K562 (cell line): ENCODE results near the gene AQP6. TPM values are rescaled to one million over a fixed set of nuclear protein-coding genes. Genes with fewer than 3 reads are reported as not detected.

Source experiments
- ATAC-seq: fragments of 200-7000 bp; cut with Tn5 transposase; 3 replicates; pipeline ENCODE4 v1.9.1; 2020; ENCODE audit warnings: moderate library complexity
- BruUV-seq: library from RNA; stranded (reverse); fragments of 400-500 nt; replicated peaks from 2 replicates; lab custom pipeline; 2021; lab: Mats Ljungman, UMichigan
- CTCF ChIA-PET: fragments of 300-600 bp; formaldehyde crosslinking; extraction: SDS; loops from one replicate; lab custom pipeline; 2021; ENCODE audit warnings: low intra/inter-chr PET ratio; lab: Yijun Ruan, JAX
- POLR2A ChIA-PET: fragments of 300-600, 350-650 bp; sonication (Branson Sonifier 250); formaldehyde crosslinking; extraction: SDS; loops from one replicate; lab custom pipeline; 2021; ENCODE audit warnings: antibody characterized with exemption, inconsistent platforms; lab: Yijun Ruan, JAX
- DNase-seq, 4 experiments: peaks; one replicate each; pipeline versions ENCODE4 v3.0.0 to v3.0.0-alpha.2; 2011 to 2018; ENCODE audit warnings: low spot score in 3 of 4, mixed read lengths in 3 of 4; ENCODE audit errors: extremely low read depth in 1 of 4
- FAIRE-seq: peaks from 2 replicates; lab custom pipeline; 2011; peaks lifted over from hg19 to GRCh38; lab: Jason Lieb, UNC
- H2AFZ ChIP-seq: 2 replicates; pipeline ENCODE4 v1.6.0; 2011; ENCODE audit warnings: low read depth, low read length, control low read depth, inconsistent platforms
- H3K27ac ChIP-seq: fragments of 200-600 bp; 3 replicates; pipeline ENCODE4 v1.8.0; 2011; ENCODE audit warnings: low read depth, mild to moderate bottlenecking, control low read depth, inconsistent platforms, low read length, moderate library complexity, mixed read lengths; ENCODE audit errors: extremely low read depth
- H3K27me3 ChIP-seq, 2 experiments: fragments of 300-600 bp in 1 of 2; 2 replicates in 1 of 2; 3 replicates in 1 of 2; pipeline versions ENCODE4 v1.6.0 to v1.8.0; 2011; ENCODE audit warnings: inconsistent platforms in 2 of 2, low read length in 2 of 2, mild to moderate bottlenecking in 1 of 2, mixed read lengths in 1 of 2, moderate library complexity in 1 of 2; ENCODE audit not compliant: control insufficient read depth in 2 of 2, insufficient read depth in 2 of 2
- H3K36me3 ChIP-seq: fragments of 300-600 bp; 3 replicates; pipeline ENCODE4 v1.8.0; 2011; ENCODE audit warnings: mild to moderate bottlenecking, low read length, inconsistent platforms; ENCODE audit not compliant: control insufficient read depth, insufficient read depth
- H3K4me1 ChIP-seq, 2 experiments: fragments of 200-600 bp in 1 of 2; replicated peaks in 1 of 2; 2 replicates in 1 of 2; 3 replicates in 1 of 2; pipeline versions ENCODE4 v1.5.1 to v1.8.0; 2011; ENCODE audit warnings: inconsistent platforms in 2 of 2, low read length in 2 of 2, mild to moderate bottlenecking in 1 of 2, mixed read lengths in 1 of 2, moderate library complexity in 1 of 2; ENCODE audit not compliant: control insufficient read depth in 2 of 2, insufficient read depth in 2 of 2
- H3K4me2 ChIP-seq: 2 replicates; pipeline ENCODE4 v1.6.1; 2011; ENCODE audit warnings: low read length, control low read depth, inconsistent platforms, mixed read lengths; ENCODE audit not compliant: insufficient read depth
- H3K4me3 ChIP-seq: fragments of 200-600 bp; sonication (generic), shearing (Covaris generic); 2 replicates; pipeline ENCODE4 v1.5.1; 2016; ENCODE audit warnings: control low read depth, inconsistent platforms
- H3K79me2 ChIP-seq: fragments of 200-600 bp; 3 replicates; pipeline ENCODE4 v1.8.0; 2011; ENCODE audit warnings: low read length, inconsistent platforms; ENCODE audit not compliant: control insufficient read depth, insufficient read depth
- H3K9ac ChIP-seq, 2 experiments: 2 replicates each; pipeline versions ENCODE4 v1.6.0 to v1.6.1; 2011; ENCODE audit warnings: low read depth in 2 of 2, low read length in 2 of 2, control low read depth in 1 of 2, inconsistent platforms in 1 of 2, mild to moderate bottlenecking in 1 of 2, mixed read lengths in 1 of 2; ENCODE audit not compliant: insufficient read depth in 1 of 2
- H3K9me1 ChIP-seq: one replicate; pipeline ENCODE4 v1.6.0; 2011; ENCODE audit warnings: inconsistent platforms, mild to moderate bottlenecking, low read length, moderate library complexity; ENCODE audit not compliant: control insufficient read depth, insufficient read depth
- H3K9me3 ChIP-seq: replicated peaks from 2 replicates; pipeline ENCODE4 v1.5.1; 2011; ENCODE audit warnings: low read depth, low read length, inconsistent platforms; ENCODE audit not compliant: control insufficient read depth, insufficient read depth
- H4K20me1 ChIP-seq: replicated peaks from 2 replicates; pipeline ENCODE4 v1.6.1; 2011; ENCODE audit warnings: low read length, inconsistent platforms, mixed read lengths; ENCODE audit not compliant: control insufficient read depth, insufficient read depth
- MBD2 ChIP-seq: sonication (generic); IDR thresholded peaks from 2 replicates; pipeline ENCODE4 v1.6.1; 2016; ENCODE audit warnings: low read depth, borderline replicate concordance
- NCOA2 ChIP-seq, 2 experiments: fragments of 450-650 bp; IDR thresholded peaks; 2 replicates each; pipeline ENCODE4 v1.6.1; 2018; ENCODE audit warnings: mild to moderate bottlenecking in 2 of 2, moderate library complexity in 1 of 2; ENCODE audit not compliant: partially characterized antibody in 2 of 2
- NONO ChIP-seq, 2 experiments: fragments of 200-400 bp in 1 of 2; fragments of 450-650 bp in 1 of 2; formaldehyde crosslinking in 1 of 2; IDR thresholded peaks; 2 replicates each; pipeline ENCODE4 v1.6.1; 2017; ENCODE audit warnings: low read depth in 2 of 2, mild to moderate bottlenecking in 2 of 2, moderate library complexity in 2 of 2, low read length in 1 of 2
- RREB1 ChIP-seq: fragments of 250-450 bp; sonication (Bioruptor Pico); IDR thresholded peaks from 2 replicates; pipeline ENCODE4 v1.4.0; 2020
- SRSF1 ChIP-seq: fragments of 200-400 bp; formaldehyde crosslinking; IDR thresholded peaks from 2 replicates; pipeline ENCODE4 v1.6.1; 2017; ENCODE audit warnings: mild to moderate bottlenecking, low read depth, low read length, moderate library complexity
- ZC3H8 ChIP-seq: fragments of 450-650 bp; IDR thresholded peaks from 2 replicates; pipeline ENCODE4 v1.6.1; 2017
- ZNF143 ChIP-seq: sonication (generic); formaldehyde crosslinking; IDR thresholded peaks from 2 replicates; pipeline ENCODE4 v1.9.0; 2022; ENCODE audit warnings: mild to moderate bottlenecking, missing genetic modification reagents
- ZNF444 ChIP-seq: fragments of 250-450 bp; sonication (Bioruptor Pico); IDR thresholded peaks from 2 replicates; pipeline ENCODE4 v1.4.0; 2020; ENCODE audit warnings: mild to moderate bottlenecking, moderate library complexity
- ZNF75A ChIP-seq: fragments of 450-650 bp; formaldehyde crosslinking; IDR thresholded peaks from 2 replicates; pipeline ENCODE4 v1.4.0; 2020; ENCODE audit warnings: mild to moderate bottlenecking
- ZNF79 ChIP-seq: fragments of 250-450 bp; sonication (Bioruptor Pico); IDR thresholded peaks from 2 replicates; pipeline ENCODE4 v1.4.0; 2020; ENCODE audit warnings: low read depth, mild to moderate bottlenecking, moderate library complexity
- WGBS: fragments of 100-300 bp; shearing (Covaris generic); methylation state at CpG from one replicate; pipeline ENCODE4 v1.1.6; 2016; ENCODE audit warnings: low coverage, mixed read lengths; ENCODE audit not compliant: insufficient coverage; ENCODE audit errors: missing lambda C conversion rate; 5-methylcytosine and 5-hydroxymethylcytosine counted together
- in situ Hi-C: fragments of 300-500 bp; cut with MboI; formaldehyde crosslinking; loops from 4 replicates; pipeline ENCODE4 v1.15.0; 2018; ENCODE audit warnings: inconsistent platforms, mixed read lengths
- intact Hi-C: fragments of 100-400 bp; cut with micrococcal nuclease; formaldehyde crosslinking; loops from 2 replicates; pipeline ENCODE4 v1.14.2; 2022
- polyA plus RNA-seq, 8 experiments: library from polyadenylated mRNA; depleted of rRNA in 4 of 8; stranded (reverse) in 5 of 8; unstranded in 3 of 8; fragments of >200 nt; fragmentation: Nextera tagmentation in 2 of 8; fragmentation: Illumina TruSeq in 1 of 8; extraction: Ambion mirVana in 2 of 8; extraction: Trizol in 1 of 8; gene quantifications; 2 replicates each; pipeline versions ENCODE4 v1.2.1 to v1.2.3, GENCODE V29; 2011 to 2014; ENCODE audit warnings: inconsistent platforms in 1 of 8, missing spikeins in 1 of 8
- total RNA-seq, 7 experiments: library from RNA; depleted of rRNA in 6 of 7; stranded (reverse); fragments of >200 nt in 6 of 7; fragmentation: Illumina TruSeq in 2 of 7; extraction: Trizol in 2 of 7; gene quantifications; 2 replicates each; pipeline versions ENCODE4 v1.2.1 to v1.2.3, GENCODE V29; 2011 to 2021; ENCODE audit warnings: low replicate concordance in 1 of 7
- TF ChIP-seq, protein P1 (sequence below): sonication (generic); formaldehyde crosslinking; IDR thresholded peaks from 2 replicates; pipeline ENCODE4 v1.8.1; 2022; ENCODE audit warnings: missing genetic modification reagents

Gene AQP6
- total and polyA plus RNA-seq, 9 of the 15 experiments (the other 6 are each of a cell fraction or from before 2014, with no cell fraction given), result 0.05 to 0.12 TPM; not detected in 7

- TF ChIP-seq RREB1 (CRISPR knock-in tag) (no peak), SRSF1 (no peak)
These were observed 17.5 kb downstream of the AQP6 start (continued) for GRCh38 chr12:49990273-49990672.

GRCh38 chr12:49998453-49998852 lies 25.7 kb downstream of the AQP6 start:
- in situ Hi-C loops (no loop called here), intact Hi-C loops (no loop called here)
- peaks cover 87% of the 10 kb centered on the region for H3K36me3 ChIP-seq
- TF ChIP-seq MBD2 (no peak), ZC3H8 (no peak), NCOA2 (IDR thresholded peaks at IDR 0.05; ENCODE audit: partially characterized antibody in 2 of 2) (no peak), NONO (IDR thresholded peaks at IDR 0.05; ENCODE audit: low read depth in 2 of 2, low read length in 1 of 2) (no peak), ZNF79 (CRISPR knock-in tag) (no peak), ZNF143 (no peak), ZNF75A (CRISPR knock-in tag) (no peak), ZNF444 (no peak)
- TF ChIP-seq, protein P1, sequence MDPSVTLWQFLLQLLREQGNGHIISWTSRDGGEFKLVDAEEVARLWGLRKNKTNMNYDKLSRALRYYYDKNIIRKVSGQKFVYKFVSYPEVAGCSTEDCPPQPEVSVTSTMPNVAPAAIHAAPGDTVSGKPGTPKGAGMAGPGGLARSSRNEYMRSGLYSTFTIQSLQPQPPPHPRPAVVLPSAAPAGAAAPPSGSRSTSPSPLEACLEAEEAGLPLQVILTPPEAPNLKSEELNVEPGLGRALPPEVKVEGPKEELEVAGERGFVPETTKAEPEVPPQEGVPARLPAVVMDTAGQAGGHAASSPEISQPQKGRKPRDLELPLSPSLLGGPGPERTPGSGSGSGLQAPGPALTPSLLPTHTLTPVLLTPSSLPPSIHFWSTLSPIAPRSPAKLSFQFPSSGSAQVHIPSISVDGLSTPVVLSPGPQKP (CRISPR knock-in tag), result no peak
- no peaks in the 10 kb centered on the region for H3K9me1 ChIP-seq
- no peaks in the 10 kb centered on the region for H3K27me3 ChIP-seq
- no peaks in the 10 kb centered on the region for H3K4me1 ChIP-seq
- H3K9me3 ChIP-seq, result no peaks in the 10 kb centered on the region
- DNase-seq (no peak), ATAC-seq (no peak), FAIRE-seq (no peak)
- no peak overlapping the region for H3K9ac ChIP-seq
- BruUV-seq, result no TSS peak
- ChIA-PET CTCF (no interaction called here), POLR2A (interaction anchor here (0.6 to 1.8 kb wide), 2 partner anchors 10 to 12 kb away, joined by 3 to 5 read pairs; no protein-coding TSS in a partner anchor)
- no peak overlapping the region for H2AFZ ChIP-seq
- 96% methylated on average over 2 of the region's 2 CpGs for WGBS
- no peak overlapping the region for H3K4me2 ChIP-seq
- no peaks in the 10 kb centered on the region for H4K20me1 ChIP-seq
- no peak overlapping the region for H3K4me3 ChIP-seq
- H3K79me2 ChIP-seq, result no peaks in the 10 kb centered on the region
- H3K27ac ChIP-seq, result no peak overlapping the region
